ENCODE results near the gene ALKBH3. TPM values are rescaled to one million over a fixed set of nuclear protein-coding genes. Genes with fewer than 3 reads are reported as not detected.

ALKBH3 gene
- total RNA-seq, 2 experiments from 2014 or later = 37.8 to 43.6 TPM

- H3K4me1 Mint-ChIP-seq = no peaks in the 10 kb centered on the region
- DNase-seq (no peak), ATAC-seq (ENCODE audit: low read depth) (no peak)
- H3K27ac Mint-ChIP-seq = no peak overlapping the region
- H3K9me3 Mint-ChIP-seq = no peaks in the 10 kb centered on the region
- H3K27me3 Mint-ChIP-seq = peaks cover 18% of the 10 kb centered on the region
- no peak overlapping the region for H3K4me3 Mint-ChIP-seq
- no peaks in the 10 kb centered on the region for H3K36me3 Mint-ChIP-seq
- POLR2A ChIA-PET = no interaction called here
Measured at GRCh38 chr11:43955381-43956118, 74.9 kb downstream of the ALKBH3 start.

DNA sequence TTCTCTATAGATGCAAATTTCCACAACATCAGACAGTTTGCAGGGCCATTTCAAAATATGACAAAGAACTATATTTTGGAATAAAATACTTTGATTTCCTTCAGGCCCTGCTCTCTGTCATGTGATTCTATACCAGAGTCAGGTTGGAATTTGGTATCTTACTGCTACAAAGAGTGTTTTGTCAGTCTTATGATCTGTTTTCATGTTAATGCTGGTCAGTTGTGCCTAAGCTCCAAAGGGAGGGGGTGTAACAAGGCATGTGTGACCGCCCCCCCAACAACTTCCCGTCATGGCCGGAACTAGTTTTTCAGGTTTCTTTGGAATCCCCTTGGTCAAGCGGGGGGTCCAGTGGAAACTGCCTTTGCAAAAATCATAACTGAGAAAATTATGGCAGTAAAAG is 76.9 kb downstream of the ALKBH3 start:
- POLR2A ChIA-PET = no interaction called here

DNA sequence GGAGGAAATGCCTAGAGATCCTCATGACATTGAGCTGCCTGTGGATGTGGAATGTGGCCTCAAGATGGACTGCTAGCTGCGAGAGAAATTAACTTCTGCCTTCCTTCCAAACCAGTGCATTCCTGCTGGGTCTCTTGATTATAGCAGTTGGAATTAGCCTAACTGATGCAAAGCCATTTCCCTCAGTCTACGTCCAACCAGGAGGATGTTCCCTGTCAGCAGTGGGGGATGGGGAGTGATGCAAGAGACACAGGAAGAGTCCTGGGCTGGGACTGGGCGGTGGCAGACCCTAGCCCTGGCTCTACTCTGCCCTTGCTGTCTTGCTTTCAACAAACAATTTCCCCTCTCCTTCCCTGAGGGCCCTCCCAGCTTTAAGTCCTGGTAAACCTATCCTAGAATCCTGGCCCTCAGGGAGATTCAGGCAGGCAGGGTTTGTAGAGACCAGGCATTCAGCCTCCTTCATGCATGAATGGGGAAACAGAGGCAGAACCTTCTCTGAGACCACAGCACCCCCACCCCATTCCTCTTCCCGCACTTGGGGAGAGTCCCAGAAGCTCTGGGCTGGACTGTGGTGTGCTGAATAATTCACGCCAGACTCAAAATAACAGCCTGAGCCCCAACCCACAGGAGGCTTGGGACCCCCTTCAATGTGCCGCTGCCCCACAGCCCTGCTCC is 78.8 kb downstream of the ALKBH3 start:
- Mint-ChIP-seq H3K4me3 (no peak overlapping the region), H3K4me1 (no peaks in the 10 kb centered on the region), H3K27ac (no peak overlapping the region), H3K9me3 (no peaks in the 10 kb centered on the region), H3K36me3 (no peaks in the 10 kb centered on the region), H3K27me3 (peaks cover 22% of the 10 kb centered on the region)
- no peak for ATAC-seq (ENCODE audit: low read depth)
- POLR2A ChIA-PET = no interaction called here
- DNase-seq = no peak

More for the DNA sequence above, 76.9 kb downstream of the ALKBH3 start:
- peaks cover 26% of the 10 kb centered on the region for H3K27me3 Mint-ChIP-seq
- DNase-seq = no peak
- no peaks in the 10 kb centered on the region for H3K9me3 Mint-ChIP-seq
- no peaks in the 10 kb centered on the region for H3K36me3 Mint-ChIP-seq
- no peak overlapping the region for H3K27ac Mint-ChIP-seq
- no peaks in the 10 kb centered on the region for H3K4me1 Mint-ChIP-seq
- ATAC-seq (ENCODE audit: low read depth) = no peak
- no peak overlapping the region for H3K4me3 Mint-ChIP-seq

- Mint-ChIP-seq H3K27ac (no peak overlapping the region), H3K36me3 (no peaks in the 10 kb centered on the region), H3K9me3 (no peaks in the 10 kb centered on the region), H3K4me1 (no peaks in the 10 kb centered on the region), H3K4me3 (no peak overlapping the region), H3K27me3 (peaks cover 26% of the 10 kb centered on the region)
- DNase-seq (no peak), ATAC-seq (ENCODE audit: low read depth) (no peak)
- POLR2A ChIA-PET = no interaction called here
Measured at GRCh38 chr11:43962383-43963278, 82.0 kb downstream of the ALKBH3 start.

- H3K4me3 Mint-ChIP-seq = no peak overlapping the region
Measured at GRCh38 chr11:43963279-43963620, 82.6 kb downstream of the ALKBH3 start.

GRCh38 chr11:43967661-43968060 is 87.0 kb downstream of the ALKBH3 start:
- H3K9me3 Mint-ChIP-seq = no peaks in the 10 kb centered on the region
- no peak overlapping the region for H3K27ac Mint-ChIP-seq
- no peak for ATAC-seq (ENCODE audit: low read depth)
- H3K36me3 Mint-ChIP-seq = no peaks in the 10 kb centered on the region
- H3K27me3 Mint-ChIP-seq = peaks cover 28% of the 10 kb centered on the region
- POLR2A ChIA-PET = no interaction called here
- no peak overlapping the region for H3K4me3 Mint-ChIP-seq
- H3K4me1 Mint-ChIP-seq = no peaks in the 10 kb centered on the region
- DNase-seq = no peak

More at GRCh38 chr11:43963279-43963620, 82.6 kb downstream of the ALKBH3 start:
- DNase-seq (no peak), ATAC-seq (ENCODE audit: low read depth) (no peak)
- no peaks in the 10 kb centered on the region for H3K4me1 Mint-ChIP-seq
- H3K9me3 Mint-ChIP-seq = no peaks in the 10 kb centered on the region
- H3K36me3 Mint-ChIP-seq = no peaks in the 10 kb centered on the region
- POLR2A ChIA-PET = no interaction called here
- H3K27ac Mint-ChIP-seq = no peak overlapping the region
- H3K27me3 Mint-ChIP-seq = peaks cover 30% of the 10 kb centered on the region

DNA sequence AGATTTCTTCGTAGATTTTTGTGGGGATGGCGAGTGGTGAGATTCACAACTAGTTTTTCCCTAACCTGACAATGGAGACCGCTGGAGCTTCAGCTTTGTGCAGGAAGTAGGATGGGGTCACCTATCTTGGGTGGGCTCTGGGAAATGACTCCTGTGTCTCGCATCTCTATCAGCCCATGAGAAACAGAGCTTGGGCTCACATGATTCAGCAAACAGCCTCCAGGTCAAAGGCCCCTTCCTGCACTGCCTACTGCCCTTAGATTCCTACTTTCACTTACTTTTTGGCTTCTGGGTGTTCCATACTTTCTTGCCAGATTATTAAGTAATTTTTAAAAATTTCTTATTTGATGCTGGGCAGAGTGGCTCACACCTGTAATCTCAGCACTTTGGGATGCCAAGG is 88.1 kb downstream of the ALKBH3 start:
- Mint-ChIP-seq H3K27ac (no peak overlapping the region), H3K27me3 (peaks cover 27% of the 10 kb centered on the region), H3K4me3 (no peak overlapping the region), H3K4me1 (no peaks in the 10 kb centered on the region), H3K9me3 (no peaks in the 10 kb centered on the region), H3K36me3 (no peaks in the 10 kb centered on the region)
- ATAC-seq (ENCODE audit: low read depth) (no peak), DNase-seq (no peak)
- POLR2A ChIA-PET = no interaction called here

GRCh38 chr11:43969543-43969942 is 88.9 kb downstream of the ALKBH3 start:
- Mint-ChIP-seq H3K9me3 (peaks cover under 1% of the 10 kb centered on the region), H3K27me3 (peaks cover 27% of the 10 kb centered on the region), H3K36me3 (no peaks in the 10 kb centered on the region), H3K4me3 (no peak overlapping the region), H3K27ac (no peak overlapping the region), H3K4me1 (no peaks in the 10 kb centered on the region)
- no peak for ATAC-seq (ENCODE audit: low read depth)
- POLR2A ChIA-PET = no interaction called here
- no peak for DNase-seq

Other genes starting within 250 kb of the ALKBH3 start
- 10 to 100 TPM; 32.6 to 37.0 TPM for gene HSD17B12, start 200.1 kb upstream of the ALKBH3 start, total RNA-seq
- under 1 TPM; 0.25 to 0.28 TPM for gene C11orf96, start 61.8 kb downstream of the ALKBH3 start, total RNA-seq
- gene ACCSL, start 167.2 kb downstream of the ALKBH3 start, total RNA-seq = not detected
- 10 to 100 TPM; 14.3 to 14.5 TPM for gene ACCS, start 185.4 kb downstream of the ALKBH3 start, total RNA-seq
- 10 to 100 TPM; 26.3 to 28.8 TPM for gene EXT2, start 214.8 kb downstream of the ALKBH3 start, total RNA-seq